Gastrocnemius medialis (tissue), 4 donors: ENCODE data around the gene HMGN1.

Experiments used
- POLR2A ChIP-seq, 2 donors: fragments of 450-650 bp; IDR thresholded peaks; one replicate each; pipeline ENCODE4 v1.6.1; 2017; ENCODE audit warnings: antibody characterized with exemption in 2 of 2, mild to moderate bottlenecking in 2 of 2, moderate library complexity in 2 of 2
- TF ChIP-seq, protein P1 (sequence below), 5 experiments: fragments of 450-650 bp in 3 of 5; fragments of 200-600 bp in 2 of 5; sonication (generic) in 2 of 5; IDR thresholded peaks in 4 of 5; conservative IDR thresholded peaks in 1 of 5; 1 replicate in 4 of 5; 2 replicates in 1 of 5; pipeline ENCODE4 v1.5.1; 2016 to 2019; ENCODE audit warnings: antibody characterized with exemption in 5 of 5, mild to moderate bottlenecking in 3 of 5, moderate library complexity in 3 of 5

DNA sequence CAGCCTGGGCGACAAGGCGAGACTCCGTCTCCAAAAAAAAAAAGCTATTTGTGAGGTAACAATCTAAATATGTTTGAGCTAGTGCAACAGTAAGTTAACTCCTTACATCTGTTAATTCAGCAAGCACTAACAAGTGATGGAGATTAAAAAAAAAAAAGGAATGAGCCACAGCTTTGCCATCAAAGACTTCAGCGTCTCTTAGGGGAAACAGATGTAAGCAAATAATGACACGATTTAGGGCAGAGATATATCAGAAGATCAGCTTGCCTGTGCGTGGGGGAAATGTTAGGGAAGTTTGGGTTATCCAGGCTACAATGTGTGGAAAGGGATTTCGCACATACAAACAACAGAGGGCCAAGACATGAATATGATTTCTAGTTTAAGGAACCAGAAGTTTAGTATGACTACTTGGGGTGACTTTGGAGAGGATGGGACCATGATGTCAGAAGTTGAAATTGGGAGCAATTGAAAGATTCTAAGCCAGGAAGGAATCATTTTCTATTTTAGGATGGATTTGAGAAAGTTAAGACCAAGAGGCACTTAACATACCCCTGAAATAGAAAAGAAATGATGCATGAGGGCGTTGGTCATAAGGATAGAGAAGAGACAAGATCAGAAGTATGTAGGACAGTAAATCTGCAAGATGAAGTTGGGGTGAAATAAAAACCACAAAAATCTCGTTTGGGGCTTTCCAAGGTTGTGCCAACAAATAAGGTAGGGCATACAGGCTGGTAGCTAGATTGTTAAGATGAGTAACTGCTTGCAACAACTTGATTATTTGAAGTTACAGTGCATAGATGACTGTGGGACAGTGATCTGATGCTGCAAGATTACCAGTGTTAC, 33.1 kb downstream of the HMGN1 start:
- TF ChIP-seq, protein P1, sequence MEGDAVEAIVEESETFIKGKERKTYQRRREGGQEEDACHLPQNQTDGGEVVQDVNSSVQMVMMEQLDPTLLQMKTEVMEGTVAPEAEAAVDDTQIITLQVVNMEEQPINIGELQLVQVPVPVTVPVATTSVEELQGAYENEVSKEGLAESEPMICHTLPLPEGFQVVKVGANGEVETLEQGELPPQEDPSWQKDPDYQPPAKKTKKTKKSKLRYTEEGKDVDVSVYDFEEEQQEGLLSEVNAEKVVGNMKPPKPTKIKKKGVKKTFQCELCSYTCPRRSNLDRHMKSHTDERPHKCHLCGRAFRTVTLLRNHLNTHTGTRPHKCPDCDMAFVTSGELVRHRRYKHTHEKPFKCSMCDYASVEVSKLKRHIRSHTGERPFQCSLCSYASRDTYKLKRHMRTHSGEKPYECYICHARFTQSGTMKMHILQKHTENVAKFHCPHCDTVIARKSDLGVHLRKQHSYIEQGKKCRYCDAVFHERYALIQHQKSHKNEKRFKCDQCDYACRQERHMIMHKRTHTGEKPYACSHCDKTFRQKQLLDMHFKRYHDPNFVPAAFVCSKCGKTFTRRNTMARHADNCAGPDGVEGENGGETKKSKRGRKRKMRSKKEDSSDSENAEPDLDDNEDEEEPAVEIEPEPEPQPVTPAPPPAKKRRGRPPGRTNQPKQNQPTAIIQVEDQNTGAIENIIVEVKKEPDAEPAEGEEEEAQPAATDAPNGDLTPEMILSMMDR (IDR thresholded peaks at IDR 0.05 in 4 of 5, conservative IDR thresholded peaks at IDR 0.05 in 1 of 5) = no peak
- no peak for TF ChIP-seq POLR2A (IDR thresholded peaks at IDR 0.05)
